Activated T-cell treated with anti-CD3 and anti-CD28 coated beads, Interleukin-2, amount 50 U/mL, for 1 hour (primary cell): ENCODE measurements around the gene ATRNL1.

Experiments
- DNase-seq: peaks from one replicate; pipeline ENCODE4 v3.0.0-alpha.2; 2020

The ATRNL1 gene

DNA sequence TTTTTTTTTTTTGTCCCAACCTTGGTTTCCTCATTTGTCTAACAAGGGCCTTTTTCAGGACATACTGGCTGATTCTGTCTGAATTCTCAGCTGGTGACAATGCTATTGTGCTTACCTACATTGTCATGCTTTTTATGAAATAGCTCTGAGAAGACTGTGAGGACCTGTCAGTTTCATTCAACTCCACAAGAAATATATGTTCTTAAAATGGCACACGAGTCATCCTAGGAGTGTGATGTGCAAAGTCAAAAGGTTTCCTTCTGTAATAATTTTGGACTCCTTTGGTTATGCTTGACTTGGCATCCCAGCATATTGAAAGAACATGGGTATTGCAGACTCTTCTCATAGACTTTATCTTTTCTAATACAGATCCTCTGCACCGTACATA is 863.8 kb downstream of the ATRNL1 start:
- DNase-seq, result no peak

DNA sequence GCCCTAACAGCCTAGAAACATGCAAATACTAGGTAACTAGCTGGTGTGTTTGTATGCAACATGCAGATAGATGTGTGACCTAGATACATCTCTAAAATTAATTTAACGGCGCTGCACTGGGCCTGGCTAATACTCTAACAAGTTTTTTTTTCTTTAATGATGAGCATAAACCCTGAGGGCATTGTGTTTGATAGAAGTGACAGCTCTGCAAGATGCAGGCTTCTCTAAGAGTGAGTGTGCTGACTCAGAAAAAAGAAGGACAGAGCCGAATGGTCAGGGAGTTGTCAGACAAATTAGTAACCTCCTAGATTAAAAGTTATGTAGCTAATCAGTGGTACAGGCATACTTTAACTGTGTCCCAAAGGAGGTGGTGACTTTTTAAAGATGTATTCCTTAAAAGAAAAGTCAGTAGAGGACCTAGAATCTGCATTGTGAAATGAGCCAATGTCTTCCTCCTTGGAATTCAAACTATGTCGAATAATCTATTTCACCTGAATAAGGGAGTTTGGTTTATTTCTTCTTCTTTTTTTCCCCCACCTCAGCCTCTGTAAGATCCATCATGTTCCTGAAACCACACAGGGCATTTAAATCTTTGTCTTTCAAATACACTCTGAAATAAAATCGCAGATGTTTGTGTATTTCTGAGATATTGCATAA is 864.7 kb downstream of the ATRNL1 start:
- no peak for DNase-seq

DNA sequence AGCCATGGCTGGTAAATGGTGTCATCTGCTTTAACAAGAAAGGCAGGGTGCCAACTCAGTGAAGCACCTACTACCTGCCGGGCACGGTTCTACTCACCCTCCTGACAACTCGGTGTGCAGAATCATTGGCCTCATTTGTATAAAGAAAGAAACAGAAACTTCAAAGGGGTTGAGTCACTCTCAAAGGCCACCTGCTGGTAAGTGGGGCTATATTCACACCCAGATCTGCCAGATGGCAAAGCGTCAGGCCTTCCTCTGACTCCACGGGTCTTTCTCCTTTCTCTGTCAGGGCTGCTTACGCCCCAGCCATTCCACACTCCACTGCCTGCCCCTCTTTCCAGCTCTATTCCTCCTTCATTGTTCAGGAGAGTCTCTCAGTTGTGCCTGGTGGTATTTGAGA is 870.7 kb downstream of the ATRNL1 start:
- DNase-seq, result no peak

DNA sequence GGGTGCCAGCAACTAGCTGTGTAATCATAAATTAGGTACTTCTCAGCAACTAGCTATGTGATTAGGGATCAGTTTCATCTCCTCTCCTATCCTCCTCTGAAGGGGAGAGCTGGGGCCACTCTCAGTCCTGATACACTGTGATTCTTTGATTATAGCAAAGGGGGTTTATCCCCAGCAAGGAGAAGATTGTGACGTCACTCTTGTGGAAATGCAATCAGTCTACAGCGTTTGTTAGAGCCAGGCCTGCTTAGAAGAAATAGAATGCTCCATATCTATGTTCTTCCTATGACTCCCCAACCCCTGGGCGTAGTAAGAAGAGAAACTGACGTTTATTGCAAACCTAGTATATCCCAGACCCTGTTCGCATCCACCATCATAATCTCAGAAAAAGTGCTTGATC is 871.7 kb downstream of the ATRNL1 start:
- DNase-seq, result no peak

DNA sequence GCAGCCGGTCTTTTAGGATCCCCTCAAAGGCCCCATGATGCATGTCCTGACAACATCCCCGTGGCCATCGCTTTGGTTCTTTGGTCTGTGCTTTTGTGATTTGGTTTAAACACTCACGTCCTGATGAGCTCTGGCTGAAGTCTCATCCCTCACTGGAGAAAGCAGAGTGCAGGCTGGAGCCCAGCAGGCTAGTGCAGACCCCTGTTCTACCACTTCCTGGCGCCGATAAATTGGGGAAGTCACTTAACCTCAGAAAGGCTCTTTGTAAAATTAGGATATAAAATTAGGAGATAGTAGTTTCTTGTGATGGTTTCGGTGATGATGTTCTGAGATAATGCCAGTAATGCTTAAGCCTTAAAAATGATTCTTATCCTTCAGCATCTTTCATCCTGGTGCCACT is 872.2 kb downstream of the ATRNL1 start:
- DNase-seq, result no peak

DNA sequence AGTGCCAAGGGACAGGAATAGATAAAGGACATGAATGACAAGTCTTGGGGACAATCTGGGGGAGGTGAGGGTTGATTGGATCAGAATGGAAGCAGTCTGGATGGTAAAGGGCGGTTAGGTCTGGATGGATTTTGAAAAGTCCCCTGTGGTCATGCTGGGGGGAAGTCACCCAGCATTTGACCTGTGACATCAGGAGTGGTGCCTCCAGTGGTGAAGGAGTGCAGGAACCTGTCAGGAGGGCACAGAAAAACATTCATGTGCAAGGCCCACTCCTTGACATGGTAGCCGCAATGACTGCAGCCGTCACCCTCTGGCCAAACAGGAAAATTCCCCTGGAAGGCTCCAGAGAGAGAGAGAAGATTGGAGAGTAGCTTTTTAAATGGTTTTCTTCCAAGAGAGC is 875.1 kb downstream of the ATRNL1 start:
- DNase-seq, result no peak

DNA sequence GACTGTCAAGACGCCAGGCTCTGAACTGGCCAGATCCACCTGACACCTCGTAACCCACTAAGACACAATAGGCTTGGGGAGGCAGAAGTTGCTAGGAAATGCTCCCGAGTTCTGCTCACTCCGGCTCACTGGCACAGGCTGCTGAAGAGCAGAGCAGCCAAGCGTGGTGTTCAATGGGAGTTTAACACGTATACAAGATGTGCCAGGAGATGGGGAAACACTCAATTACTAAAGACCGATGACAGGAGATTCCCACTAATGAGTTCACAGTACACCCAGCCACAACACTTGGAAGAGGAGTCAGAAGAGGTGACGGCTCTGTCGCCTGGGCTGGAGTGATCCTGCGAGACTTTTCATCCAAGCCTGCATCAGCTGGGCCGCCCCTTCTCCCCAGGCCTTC is 876.4 kb downstream of the ATRNL1 start:
- DNase-seq, result no peak

DNA sequence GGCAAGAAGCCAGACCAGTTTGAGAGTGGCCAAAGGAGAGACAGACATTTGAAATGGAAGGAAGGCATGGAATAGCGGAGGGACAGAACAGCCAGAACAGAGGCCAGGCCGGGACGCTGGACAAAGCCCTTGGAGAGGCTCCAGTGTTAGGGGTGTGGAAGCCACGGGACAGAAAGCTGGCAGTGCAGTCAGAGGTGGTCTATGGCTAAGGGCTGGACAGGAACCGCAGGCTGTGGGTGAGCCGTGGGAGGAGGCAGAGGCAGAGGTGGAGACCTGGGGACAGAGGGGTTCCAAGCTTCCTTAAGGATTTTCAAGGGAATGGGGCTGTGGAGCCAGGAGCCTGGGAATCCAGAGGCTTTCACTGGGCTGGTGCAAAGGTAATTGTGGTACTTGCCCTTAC is 878.8 kb downstream of the ATRNL1 start:
- DNase-seq, result no peak

DNA sequence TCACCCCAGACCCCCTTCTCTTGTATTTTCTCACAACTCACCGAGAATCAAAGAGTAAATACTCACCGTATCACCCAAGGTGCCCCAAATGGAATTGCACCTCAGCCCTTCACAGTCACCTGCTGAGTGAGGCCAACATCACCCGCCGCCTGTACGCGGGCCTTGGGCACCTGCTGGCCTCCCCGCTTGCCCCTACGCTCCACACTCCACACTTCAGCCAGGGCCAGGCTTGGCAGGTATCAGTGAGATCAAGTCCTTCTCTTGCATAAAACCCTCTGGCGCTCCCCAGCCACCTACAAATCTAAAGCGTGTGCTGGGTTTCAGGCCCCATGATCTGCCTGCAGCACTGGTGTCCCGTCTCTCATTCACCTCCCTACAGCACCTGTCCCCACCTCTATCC is 879.3 kb downstream of the ATRNL1 start:
- no peak for DNase-seq

DNA sequence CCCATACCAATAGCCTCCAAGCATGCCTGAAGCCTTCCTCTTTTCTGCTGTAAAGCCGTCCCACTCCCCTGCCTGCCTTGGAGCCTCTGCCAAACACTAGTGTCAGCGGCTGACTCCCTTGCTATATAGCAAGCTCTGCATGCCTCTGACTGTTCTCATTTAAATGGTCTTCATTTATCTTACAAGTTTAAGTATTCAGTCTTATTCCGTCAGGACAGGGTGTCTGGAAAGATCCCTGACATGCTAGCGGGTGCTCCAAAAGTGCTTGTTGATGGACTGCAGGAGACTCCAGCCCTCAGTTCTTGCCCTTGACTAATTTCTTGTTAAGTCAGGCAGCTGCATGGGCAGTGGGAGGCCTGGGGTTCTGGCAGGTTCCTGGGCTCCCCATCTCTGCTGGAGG is 881.2 kb downstream of the ATRNL1 start:
- DNase-seq, result no peak

DNA sequence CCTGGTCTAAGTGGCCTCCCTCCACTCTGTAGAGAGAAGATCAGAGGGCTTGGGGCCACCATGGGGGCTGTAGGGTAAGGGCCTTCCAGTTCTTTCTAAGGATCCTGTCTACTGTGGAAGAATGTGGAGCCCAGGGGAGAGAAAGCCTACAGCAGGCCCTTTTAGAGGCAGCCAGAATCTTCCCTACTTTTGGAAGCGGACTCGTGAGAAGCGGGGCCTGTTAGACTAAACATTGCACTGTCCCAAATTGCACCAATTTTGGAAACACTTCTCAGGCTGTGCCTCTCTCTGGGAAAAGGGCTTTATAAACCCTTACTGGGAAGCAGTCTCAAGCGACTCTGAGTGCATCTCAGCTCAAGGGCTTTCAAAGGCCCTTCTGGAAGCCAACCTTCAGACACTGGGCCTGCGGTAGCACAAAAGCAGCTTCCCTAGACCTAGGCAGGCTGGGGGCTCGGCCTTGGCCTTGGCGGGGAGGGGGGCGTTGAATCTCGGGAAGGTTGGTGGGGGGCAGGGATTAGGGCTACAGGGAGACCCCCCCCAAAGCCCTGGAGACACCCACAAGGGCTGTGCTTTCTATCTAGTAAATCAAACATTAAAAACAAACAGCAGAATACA is 881.8 kb downstream of the ATRNL1 start:
- DNase-seq, result no peak

DNA sequence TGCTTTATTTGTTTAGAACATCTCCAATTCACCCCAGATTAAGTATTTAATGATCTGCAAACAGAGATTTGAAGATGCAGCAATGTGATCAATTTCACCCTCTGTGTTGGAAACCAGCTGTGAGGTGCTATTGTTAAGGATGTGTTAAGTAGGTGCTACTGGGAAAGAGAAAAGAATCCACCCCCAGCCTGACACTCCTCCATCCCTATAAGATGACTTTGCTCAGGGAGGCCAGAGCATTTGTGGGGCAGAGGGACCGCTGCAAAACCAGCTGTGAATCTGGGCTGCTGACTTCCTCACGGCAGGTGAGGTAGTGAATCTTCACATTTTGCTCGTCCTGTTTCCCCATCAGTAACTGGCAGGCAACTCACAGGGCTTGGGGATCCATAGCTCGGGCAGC is 882.3 kb downstream of the ATRNL1 start:
- no peak for DNase-seq

DNA sequence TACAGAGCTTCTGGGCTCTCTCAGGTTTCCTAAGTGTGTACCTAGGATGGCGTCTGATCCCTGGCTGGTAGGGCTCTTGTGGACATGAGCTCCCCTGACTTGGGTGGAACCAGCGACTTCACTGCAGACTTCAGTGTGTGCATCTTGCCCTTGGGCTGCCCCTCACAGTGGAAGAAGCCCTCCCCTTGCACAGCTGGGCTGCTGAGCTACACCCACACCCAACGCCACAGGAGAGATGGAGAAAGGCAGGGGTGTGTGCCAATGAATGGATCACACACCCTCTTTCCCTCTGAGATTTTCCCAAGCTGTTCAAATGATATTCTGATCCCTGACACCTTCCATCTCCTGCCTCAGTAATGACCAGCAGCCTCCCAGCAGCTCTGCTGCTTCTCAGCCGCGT is 883.2 kb downstream of the ATRNL1 start:
- DNase-seq, result no peak

DNA sequence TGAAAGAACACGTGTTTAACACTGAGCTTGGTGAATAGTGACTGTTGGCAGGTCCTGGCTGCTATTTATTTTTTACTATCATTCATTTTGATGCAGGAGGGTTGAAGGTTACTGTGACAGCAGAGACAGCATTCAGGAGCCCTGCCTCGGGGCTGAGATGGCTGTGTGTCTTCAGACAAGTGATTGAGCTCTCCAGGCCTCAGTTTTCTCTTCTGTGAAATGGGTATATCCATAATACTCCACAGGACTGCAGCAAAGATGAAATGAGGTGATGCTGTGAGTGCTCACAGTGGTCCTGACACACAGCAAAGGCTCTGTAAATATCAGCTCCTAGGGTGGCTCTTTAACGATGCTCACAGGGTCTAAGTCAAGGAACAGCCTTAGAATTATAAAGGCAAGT is 884.7 kb downstream of the ATRNL1 start:
- DNase-seq, result no peak

DNA sequence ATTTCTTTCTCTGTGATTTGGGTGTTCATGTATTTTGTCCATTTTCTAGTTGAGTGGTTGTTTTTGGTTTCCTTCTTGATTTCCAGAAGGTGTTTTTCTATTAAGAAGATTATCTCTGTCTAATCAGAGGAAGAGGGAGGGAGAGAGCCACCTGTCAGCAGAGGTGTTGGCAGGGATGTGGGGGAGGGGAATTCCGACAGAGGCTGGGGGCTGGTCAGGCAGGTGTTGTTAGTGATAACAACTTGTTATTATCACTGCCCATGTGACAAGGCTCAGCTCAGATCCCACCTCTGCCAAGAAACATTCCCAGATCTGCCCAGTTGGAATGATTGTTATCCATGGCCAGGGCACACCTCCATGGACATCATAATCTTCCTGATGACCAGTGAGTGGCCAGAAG is 886.4 kb downstream of the ATRNL1 start:
- no peak for DNase-seq

DNA sequence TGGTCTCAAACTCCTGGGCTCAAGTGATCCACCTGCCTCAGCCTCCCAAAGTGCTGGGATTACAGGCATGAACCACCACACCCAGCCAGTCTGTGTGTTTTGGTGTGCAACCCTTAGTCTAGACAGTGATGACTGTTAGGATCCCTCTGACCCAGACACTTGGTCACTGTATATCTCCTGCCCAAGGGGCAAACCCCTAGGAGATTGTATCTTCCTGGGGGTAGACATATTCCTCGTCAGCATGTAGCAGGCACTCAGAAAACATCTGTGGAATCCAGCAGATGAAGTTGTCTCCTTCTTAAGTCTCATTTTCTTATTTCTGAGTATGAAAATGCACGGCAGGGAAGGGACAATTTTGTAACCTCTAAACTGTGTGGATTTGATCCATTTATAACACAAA is 887.3 kb downstream of the ATRNL1 start:
- DNase-seq, result no peak

DNA sequence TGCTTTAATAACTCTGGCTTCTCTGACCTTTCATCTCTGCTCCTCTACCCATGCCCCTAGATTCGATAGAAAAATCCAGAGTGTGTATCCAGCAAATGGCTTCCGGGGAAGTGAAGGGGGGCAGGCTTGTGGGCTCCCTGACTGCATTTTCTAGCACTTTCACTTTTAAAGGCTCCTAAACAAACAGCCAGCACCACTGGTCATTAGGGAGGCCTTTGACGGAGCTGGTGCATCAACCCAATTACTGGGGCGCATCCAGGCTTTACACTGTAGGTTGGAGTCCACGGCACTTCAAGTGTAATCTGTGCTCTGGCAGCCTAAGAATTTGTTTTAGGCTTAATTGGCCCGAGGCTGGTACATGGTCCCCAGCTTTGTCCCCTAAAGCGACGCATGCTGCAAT is 887.9 kb downstream of the ATRNL1 start:
- DNase-seq, result no peak

DNA sequence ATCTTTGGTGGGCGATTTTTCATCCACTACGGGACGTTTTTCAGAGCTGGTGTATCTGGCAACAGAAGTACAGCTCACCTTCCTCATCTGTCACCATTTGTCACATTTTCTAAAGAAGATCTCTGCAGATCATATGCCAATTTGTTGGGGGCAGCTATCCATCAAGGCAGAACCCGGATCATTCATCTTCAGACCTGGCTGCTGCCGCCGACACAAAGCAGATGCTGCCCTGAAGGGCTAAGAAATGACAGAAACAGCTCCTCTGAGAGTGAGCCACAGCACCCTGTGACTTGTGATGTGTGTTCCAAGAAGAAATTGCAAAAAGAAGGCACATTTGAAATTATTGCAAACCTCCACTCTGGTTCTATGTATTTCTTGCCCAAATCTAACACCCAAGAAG is 888.9 kb downstream of the ATRNL1 start:
- no peak for DNase-seq

DNA sequence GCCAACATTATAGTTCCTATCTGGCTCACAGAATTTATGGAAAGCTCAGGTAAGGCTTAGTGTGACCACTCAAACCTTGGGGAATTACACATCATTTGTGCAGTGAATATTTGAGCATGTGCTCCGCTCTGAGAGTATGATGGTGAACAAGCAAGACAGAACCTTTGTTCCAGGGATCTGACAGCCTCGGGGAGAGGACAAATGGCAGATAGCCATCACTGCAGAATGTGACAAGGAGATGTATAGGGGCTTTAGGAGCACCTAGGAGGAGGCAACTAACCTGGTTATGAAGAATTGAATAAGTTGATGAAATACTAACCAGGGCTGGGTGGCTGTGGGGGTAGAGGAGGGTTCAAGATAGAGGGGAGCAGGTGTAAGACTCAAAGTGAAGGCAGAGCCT is 889.4 kb downstream of the ATRNL1 start:
- no peak for DNase-seq

DNA sequence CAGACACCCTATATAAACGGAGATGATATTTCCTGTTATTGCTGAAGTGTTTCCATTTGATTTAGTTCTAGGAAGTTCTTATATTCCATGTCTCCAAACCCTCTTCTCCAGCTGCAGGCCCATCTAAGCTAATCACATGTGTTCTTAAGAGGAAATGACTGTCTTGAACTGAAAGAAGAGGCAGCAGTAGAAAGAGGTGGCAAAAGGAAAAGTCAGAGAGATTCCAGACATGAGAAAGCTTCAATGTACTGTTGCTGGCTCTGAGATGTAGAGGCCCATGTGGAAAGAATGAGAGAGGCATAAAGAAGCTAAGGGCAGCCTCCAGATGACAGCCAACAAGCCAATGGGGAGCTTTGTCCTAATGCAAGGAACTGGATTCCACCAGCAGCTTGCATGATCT is 892.6 kb downstream of the ATRNL1 start:
- no peak for DNase-seq

DNA sequence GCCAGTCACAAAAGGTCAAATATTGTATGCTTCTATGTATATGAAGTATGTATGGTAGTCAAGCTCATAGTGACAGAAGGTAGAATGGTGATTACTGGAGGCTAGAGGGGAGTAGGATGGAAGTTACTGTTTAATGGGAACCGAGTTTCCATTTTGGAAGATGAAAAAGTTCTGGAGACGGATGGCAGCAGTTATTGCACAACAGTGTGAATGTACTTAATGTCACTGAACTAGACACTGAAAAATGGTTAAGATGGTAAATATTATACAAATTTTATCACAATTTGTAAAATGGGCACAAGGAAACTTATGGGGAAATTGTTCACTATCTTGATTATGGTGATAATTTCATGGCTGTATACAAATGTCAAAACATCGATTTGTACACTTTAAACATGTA is 895.2 kb downstream of the ATRNL1 start:
- DNase-seq, result no peak

DNA sequence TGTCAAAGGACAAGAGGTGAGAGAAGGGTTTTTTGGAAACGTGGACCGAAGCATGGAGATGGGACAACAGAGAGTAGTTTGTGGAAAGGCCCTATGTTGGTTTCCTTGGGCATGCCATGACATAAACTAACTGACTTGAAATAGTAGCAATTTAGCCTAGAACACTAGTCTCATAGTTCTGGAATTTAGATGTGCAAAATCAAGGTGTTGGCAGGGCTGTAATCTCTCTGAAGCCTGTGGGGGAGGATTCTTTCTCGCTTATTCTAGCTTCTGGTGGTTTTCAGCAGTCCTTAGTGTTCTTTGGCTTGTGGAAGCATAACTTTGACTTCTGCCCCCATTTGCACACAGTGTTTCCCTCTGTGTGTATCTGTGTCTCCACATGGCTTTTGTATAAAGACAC is 896.5 kb downstream of the ATRNL1 start:
- DNase-seq, result no peak

DNA sequence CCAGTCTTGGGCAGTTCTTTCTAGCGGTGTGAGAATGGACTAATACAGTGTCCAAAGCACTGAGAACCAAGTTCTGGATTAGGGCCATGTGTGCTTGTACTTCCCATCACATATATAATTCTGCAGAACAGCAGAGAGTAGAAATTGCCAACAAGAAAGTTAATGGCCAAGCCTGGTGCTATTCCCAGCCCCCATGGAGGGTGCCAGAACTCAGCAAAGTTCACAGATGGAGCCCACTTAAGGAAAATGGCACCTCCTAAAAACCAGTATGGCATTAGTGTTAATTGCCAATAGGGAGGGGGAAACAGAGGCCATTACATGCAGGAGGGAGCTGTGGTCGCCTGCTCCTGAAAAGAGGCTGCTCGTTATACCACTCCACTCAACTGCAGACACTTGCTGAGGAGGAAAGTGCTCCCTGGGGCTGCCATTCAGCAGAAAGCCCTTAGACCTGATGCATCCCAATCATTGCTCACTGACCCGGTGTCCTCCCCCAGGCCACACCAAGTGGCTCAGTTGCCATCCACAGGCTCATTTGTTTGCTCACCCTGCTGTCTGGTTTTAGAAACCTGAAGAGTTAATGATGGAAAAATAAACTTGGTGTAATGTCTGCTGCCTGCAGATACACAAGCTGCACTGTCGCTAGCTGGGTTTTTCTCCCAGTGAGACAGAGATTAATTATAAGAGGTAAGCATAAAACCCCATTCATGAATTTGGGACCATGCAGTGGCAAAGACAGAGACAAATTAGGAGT is 899.2 kb downstream of the ATRNL1 start:
- DNase-seq, result no peak

DNA sequence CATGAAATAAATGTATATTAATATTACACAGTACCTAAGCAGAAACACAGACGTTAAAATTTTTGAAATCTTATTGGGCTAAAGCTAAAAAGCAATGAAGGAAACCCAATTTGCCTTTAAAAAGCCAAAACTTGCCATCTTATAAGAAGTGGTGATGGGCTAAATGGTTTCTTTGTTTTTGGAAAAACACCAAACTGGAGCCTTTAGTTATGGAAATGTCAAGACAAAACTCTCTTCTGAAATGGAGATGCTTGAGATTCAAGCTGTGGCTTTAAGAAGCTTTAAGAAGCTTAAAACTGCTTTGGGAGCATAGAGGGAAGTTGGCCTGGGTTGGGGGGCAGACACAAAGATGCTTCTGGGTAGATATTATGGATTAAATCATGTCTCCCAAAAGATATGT is 902.9 kb downstream of the ATRNL1 start:
- DNase-seq, result no peak

DNA sequence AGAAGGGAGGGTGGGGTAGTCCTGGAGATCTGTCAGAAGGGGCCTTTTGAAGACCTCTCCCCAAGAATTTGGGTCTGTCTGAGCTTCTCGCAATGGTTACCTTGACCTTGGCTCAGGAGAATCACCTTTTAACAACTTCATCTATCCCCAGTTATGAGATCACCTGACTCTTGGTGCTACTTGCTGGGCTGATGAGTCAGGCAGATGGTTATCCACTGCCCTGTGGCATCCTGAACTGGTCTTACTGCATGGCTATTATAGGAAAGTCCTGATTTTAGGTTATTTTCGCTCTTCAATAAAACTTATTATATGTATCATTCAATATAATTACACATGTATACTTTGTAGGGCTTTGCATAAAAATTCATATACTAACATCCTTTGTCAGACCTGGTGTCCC is 905.1 kb downstream of the ATRNL1 start:
- DNase-seq, result no peak
